HG03066 (cell line): ENCODE results near the gene ROBO2.

Experiments used
- ATAC-seq: cut with Tn5 transposase; IDR thresholded peaks from one replicate; pipeline ENCODE4 v1.9.1; 2021; ENCODE audit warnings: low read depth; ENCODE audit not compliant: unreplicated experiment

ROBO2 gene

GRCh38 chr3:77048186-77048585 is 8.3 kb downstream of the ROBO2 start:
- ATAC-seq: no peak

GRCh38 chr3:77051591-77051990 is 11.7 kb downstream of the ROBO2 start:
- ATAC-seq: no peak

- no peak for ATAC-seq
Measured at GRCh38 chr3:77052051-77052501, 12.2 kb downstream of the ROBO2 start.

- ATAC-seq: no peak
Measured at GRCh38 chr3:77052733-77053670, 13.1 kb downstream of the ROBO2 start.

GRCh38 chr3:77053795-77054194 is 13.9 kb downstream of the ROBO2 start:
- no peak for ATAC-seq

- no peak for ATAC-seq
Measured at GRCh38 chr3:77055841-77056341, 16.0 kb downstream of the ROBO2 start.

- no peak for ATAC-seq
Measured at GRCh38 chr3:77059354-77059753, 19.5 kb downstream of the ROBO2 start.

GRCh38 chr3:77063423-77063822 is 23.5 kb downstream of the ROBO2 start:
- ATAC-seq: no peak

- no peak for ATAC-seq
Measured at GRCh38 chr3:77065750-77066149, 25.9 kb downstream of the ROBO2 start.

GRCh38 chr3:77066829-77067228 is 26.9 kb downstream of the ROBO2 start:
- no peak for ATAC-seq

GRCh38 chr3:77068808-77069207 is 28.9 kb downstream of the ROBO2 start:
- ATAC-seq: no peak

GRCh38 chr3:77071364-77071763 is 31.5 kb downstream of the ROBO2 start:
- ATAC-seq: no peak

GRCh38 chr3:77071809-77072208 is 31.9 kb downstream of the ROBO2 start:
- no peak for ATAC-seq

- no peak for ATAC-seq
Measured at GRCh38 chr3:77072232-77072631, 32.3 kb downstream of the ROBO2 start.

- no peak for ATAC-seq
Measured at GRCh38 chr3:77078279-77078678, 38.4 kb downstream of the ROBO2 start.

GRCh38 chr3:77079988-77080610 is 40.2 kb downstream of the ROBO2 start:
- no peak for ATAC-seq

- no peak for ATAC-seq
Measured at GRCh38 chr3:77081240-77081661, 41.4 kb downstream of the ROBO2 start.

- no peak for ATAC-seq
Measured at GRCh38 chr3:77084511-77084910, 44.6 kb downstream of the ROBO2 start.

GRCh38 chr3:77086408-77086807 is 46.5 kb downstream of the ROBO2 start:
- no peak for ATAC-seq

- ATAC-seq: no peak
Measured at GRCh38 chr3:77091809-77092208, 51.9 kb downstream of the ROBO2 start.

- no peak for ATAC-seq
Measured at GRCh38 chr3:77093101-77093500, 53.2 kb downstream of the ROBO2 start.

GRCh38 chr3:77096145-77096544 is 56.2 kb downstream of the ROBO2 start:
- ATAC-seq: no peak
